Hepatocyte (in vitro differentiated cells): ENCODE results near the gene LRIG3. TPM values are rescaled to one million over a fixed set of nuclear protein-coding genes. Genes with fewer than 3 reads are reported as not detected.
"Not testable (repeated sequence)": the region's sequence is repeated elsewhere in the genome, so short reads cannot be mapped to it uniquely, and the experiment has no call there.

Experiments used
- DNase-seq: peaks from one replicate; pipeline ENCODE4 v3.0.0-alpha.2; 2016; ENCODE audit warnings: low spot score
- H2AFZ ChIP-seq: fragments of 200-600 bp; sonication (generic); 2 replicates; pipeline ENCODE4 v1.6.0; 2016; ENCODE audit warnings: antibody characterized with exemption, mild to moderate bottlenecking
- H3K27ac ChIP-seq: fragments of 200-600 bp; sonication (generic); 2 replicates; pipeline ENCODE4 v1.5.1; 2016; ENCODE audit warnings: mild to moderate bottlenecking
- H3K27me3 ChIP-seq: fragments of 200-600 bp; sonication (generic); 2 replicates; pipeline ENCODE4 v1.6.1; 2016
- H3K36me3 ChIP-seq: fragments of 200-600 bp; sonication (generic); replicated peaks from 2 replicates; pipeline ENCODE4 v1.5.1; 2016; ENCODE audit warnings: low read depth; ENCODE audit not compliant: insufficient read depth
- H3K4me1 ChIP-seq: fragments of 200-600 bp; sonication (generic); 2 replicates; pipeline ENCODE4 v1.5.1; 2016; ENCODE audit warnings: mild to moderate bottlenecking, moderate library complexity; ENCODE audit not compliant: insufficient read depth
- H3K4me2 ChIP-seq: fragments of 200-600 bp; sonication (generic); 2 replicates; pipeline ENCODE4 v1.6.0; 2016
- H3K4me3 ChIP-seq: fragments of 200-600 bp; sonication (generic); 2 replicates; pipeline ENCODE4 v1.5.1; 2016; ENCODE audit warnings: mild to moderate bottlenecking
- H3K79me2 ChIP-seq: fragments of 200-600 bp; sonication (generic); 2 replicates; pipeline ENCODE4 v1.6.0; 2017; ENCODE audit warnings: mild to moderate bottlenecking
- H3K9me2 ChIP-seq: fragments of 200-600 bp; sonication (generic); replicated peaks from 2 replicates; pipeline ENCODE4 v1.6.0; 2017; ENCODE audit warnings: mild to moderate bottlenecking; ENCODE audit not compliant: insufficient read depth
- H3K9me3 ChIP-seq: fragments of 200-600 bp; sonication (generic); 2 replicates; pipeline ENCODE4 v1.5.1; 2016; ENCODE audit warnings: low read depth, mild to moderate bottlenecking
- H4K20me1 ChIP-seq: fragments of 200-600 bp; sonication (generic); 2 replicates; pipeline ENCODE4 v1.6.0; 2016; ENCODE audit warnings: mild to moderate bottlenecking; ENCODE audit not compliant: insufficient read depth, poor library complexity, severe bottlenecking
- EZH2 ChIP-seq: fragments of 200-600 bp; sonication (generic); IDR thresholded peaks from 2 replicates; pipeline ENCODE4 v1.6.1; 2016; ENCODE audit warnings: antibody characterized with exemption, mild to moderate bottlenecking, borderline replicate concordance
- EZH2phosphoT487 ChIP-seq: fragments of 200-600 bp; sonication (generic); IDR thresholded peaks from one replicate; pipeline ENCODE4 v1.6.1; 2018; ENCODE audit warnings: antibody characterized with exemption, mild to moderate bottlenecking, low read depth, moderate library complexity; ENCODE audit not compliant: unreplicated experiment, severe bottlenecking
- WGBS: methylation state at CpG from one replicate; pipeline ENCODE4 v1.1.6; 2016; ENCODE audit warnings: low lambda C conversion rate; ENCODE audit errors: missing lambda C conversion rate; 5-methylcytosine and 5-hydroxymethylcytosine counted together
- polyA plus RNA-seq: library from polyadenylated mRNA; unstranded; fragments of >200 nt; fragmentation: Nextera tagmentation; extraction: Ambion mirVana; gene quantifications from 2 replicates; pipeline ENCODE4 v1.2.1, GENCODE V29; 2016
- total RNA-seq: library from RNA; depleted of rRNA; stranded (reverse); fragments of >200 nt; gene quantifications from 2 replicates; pipeline ENCODE4 v1.2.3, GENCODE V29; 2014
- TF ChIP-seq, protein P1 (sequence below): fragments of 200-600 bp; sonication (generic); IDR thresholded peaks from 2 replicates; pipeline ENCODE4 v1.5.1; 2016; ENCODE audit warnings: antibody characterized with exemption, mild to moderate bottlenecking; ENCODE audit not compliant: poor library complexity

Gene LRIG3
- total and polyA plus RNA-seq, 2 experiments from 2014 or later, result 21.7 to 63.9 TPM

DNA sequence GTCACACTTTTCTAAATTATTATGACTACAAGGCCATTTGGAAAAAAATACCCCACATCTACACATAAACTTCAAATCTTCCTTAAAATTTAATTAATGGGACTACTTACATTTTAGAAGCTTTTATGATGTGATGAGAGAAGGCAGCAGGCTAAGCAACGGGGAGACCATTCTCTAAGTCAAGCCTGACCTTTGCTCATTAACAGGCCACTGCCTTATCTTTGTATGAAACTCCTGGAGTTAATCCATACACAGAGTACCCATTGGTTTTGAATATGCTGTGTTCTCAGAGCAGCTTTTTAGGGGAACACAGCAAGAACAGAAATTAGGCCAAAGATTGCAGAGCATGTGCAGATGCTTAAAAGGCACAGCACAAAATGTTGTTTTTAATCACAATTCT, 35.5 kb upstream of the LRIG3 start:
- Histone ChIP-seq H4K20me1 (no peaks in the 10 kb centered on the region), H3K9me2 (no peaks in the 10 kb centered on the region), H3K36me3 (no peaks in the 10 kb centered on the region), H3K9me3 (no peaks in the 10 kb centered on the region), H3K4me3 (no peak overlapping the region), H3K27ac (no peak overlapping the region), H3K27me3 (no peaks in the 10 kb centered on the region), H3K4me2 (no peak overlapping the region), H3K79me2 (no peaks in the 10 kb centered on the region), H3K4me1 (peaks cover 7% of the 10 kb centered on the region), H2AFZ (no peak overlapping the region)
- TF ChIP-seq EZH2phosphoT487, result no peak
- TF ChIP-seq EZH2, result no peak
- TF ChIP-seq, protein P1, sequence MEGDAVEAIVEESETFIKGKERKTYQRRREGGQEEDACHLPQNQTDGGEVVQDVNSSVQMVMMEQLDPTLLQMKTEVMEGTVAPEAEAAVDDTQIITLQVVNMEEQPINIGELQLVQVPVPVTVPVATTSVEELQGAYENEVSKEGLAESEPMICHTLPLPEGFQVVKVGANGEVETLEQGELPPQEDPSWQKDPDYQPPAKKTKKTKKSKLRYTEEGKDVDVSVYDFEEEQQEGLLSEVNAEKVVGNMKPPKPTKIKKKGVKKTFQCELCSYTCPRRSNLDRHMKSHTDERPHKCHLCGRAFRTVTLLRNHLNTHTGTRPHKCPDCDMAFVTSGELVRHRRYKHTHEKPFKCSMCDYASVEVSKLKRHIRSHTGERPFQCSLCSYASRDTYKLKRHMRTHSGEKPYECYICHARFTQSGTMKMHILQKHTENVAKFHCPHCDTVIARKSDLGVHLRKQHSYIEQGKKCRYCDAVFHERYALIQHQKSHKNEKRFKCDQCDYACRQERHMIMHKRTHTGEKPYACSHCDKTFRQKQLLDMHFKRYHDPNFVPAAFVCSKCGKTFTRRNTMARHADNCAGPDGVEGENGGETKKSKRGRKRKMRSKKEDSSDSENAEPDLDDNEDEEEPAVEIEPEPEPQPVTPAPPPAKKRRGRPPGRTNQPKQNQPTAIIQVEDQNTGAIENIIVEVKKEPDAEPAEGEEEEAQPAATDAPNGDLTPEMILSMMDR, result no peak
- no peak for DNase-seq
- 16% methylated on average over 1 of the region's 1 CpG for WGBS

DNA sequence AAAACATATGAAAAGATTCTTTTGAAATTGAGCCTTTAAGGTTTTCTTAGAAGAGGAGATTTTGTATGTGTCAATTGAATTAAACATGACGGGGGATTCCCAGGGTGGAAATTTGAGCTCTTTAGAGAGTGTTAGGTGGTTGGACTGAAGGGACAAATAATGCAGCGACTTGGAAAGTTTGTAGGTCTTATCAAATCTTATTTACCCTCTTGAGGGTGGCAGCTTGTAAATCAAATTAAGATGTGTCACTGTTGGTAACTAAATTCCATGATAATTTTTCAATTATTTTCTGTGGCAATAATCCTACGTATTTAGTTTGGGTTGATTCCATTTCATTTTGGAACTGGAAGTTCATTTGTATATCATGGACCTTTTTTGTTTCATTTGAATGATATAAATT, 33.7 kb upstream of the LRIG3 start:
- no peak overlapping the region for H2AFZ ChIP-seq
- H3K4me3 ChIP-seq, result no peak overlapping the region
- WGBS, result 48% methylated on average over 3 of the region's 3 CpGs
- no peak for TF ChIP-seq EZH2
- TF ChIP-seq, protein P1, result no peak
- TF ChIP-seq EZH2phosphoT487, result no peak
- no peak overlapping the region for H3K27ac ChIP-seq
- H3K4me2 ChIP-seq, result no peak overlapping the region
- H3K79me2 ChIP-seq, result no peaks in the 10 kb centered on the region
- H4K20me1 ChIP-seq, result no peaks in the 10 kb centered on the region
- H3K9me3 ChIP-seq, result no peaks in the 10 kb centered on the region
- H3K36me3 ChIP-seq, result no peaks in the 10 kb centered on the region
- peaks cover 7% of the 10 kb centered on the region for H3K4me1 ChIP-seq
- no peaks in the 10 kb centered on the region for H3K27me3 ChIP-seq
- no peak for DNase-seq
- no peaks in the 10 kb centered on the region for H3K9me2 ChIP-seq

GRCh38 chr12:58950739-58951100, 30.4 kb upstream of the LRIG3 start:
- Histone ChIP-seq H3K27ac (peak overlapping the region; percentile 92), H2AFZ (peak overlapping the region; percentile 52), H3K4me1 (peaks cover 1% of the 10 kb centered on the region), H3K36me3 (no peaks in the 10 kb centered on the region), H3K9me3 (no peaks in the 10 kb centered on the region), H4K20me1 (no peaks in the 10 kb centered on the region), H3K27me3 (no peaks in the 10 kb centered on the region), H3K9me2 (no peaks in the 10 kb centered on the region), H3K4me2 (peak overlapping the region; percentile 62), H3K79me2 (no peaks in the 10 kb centered on the region), H3K4me3 (no peak overlapping the region)
- TF ChIP-seq, protein P1, result no peak
- TF ChIP-seq EZH2phosphoT487, result no peak
- TF ChIP-seq EZH2, result no peak
- DNase-seq, result peak; percentile 6
- WGBS, result 40% methylated on average over 2 of the region's 2 CpGs

DNA sequence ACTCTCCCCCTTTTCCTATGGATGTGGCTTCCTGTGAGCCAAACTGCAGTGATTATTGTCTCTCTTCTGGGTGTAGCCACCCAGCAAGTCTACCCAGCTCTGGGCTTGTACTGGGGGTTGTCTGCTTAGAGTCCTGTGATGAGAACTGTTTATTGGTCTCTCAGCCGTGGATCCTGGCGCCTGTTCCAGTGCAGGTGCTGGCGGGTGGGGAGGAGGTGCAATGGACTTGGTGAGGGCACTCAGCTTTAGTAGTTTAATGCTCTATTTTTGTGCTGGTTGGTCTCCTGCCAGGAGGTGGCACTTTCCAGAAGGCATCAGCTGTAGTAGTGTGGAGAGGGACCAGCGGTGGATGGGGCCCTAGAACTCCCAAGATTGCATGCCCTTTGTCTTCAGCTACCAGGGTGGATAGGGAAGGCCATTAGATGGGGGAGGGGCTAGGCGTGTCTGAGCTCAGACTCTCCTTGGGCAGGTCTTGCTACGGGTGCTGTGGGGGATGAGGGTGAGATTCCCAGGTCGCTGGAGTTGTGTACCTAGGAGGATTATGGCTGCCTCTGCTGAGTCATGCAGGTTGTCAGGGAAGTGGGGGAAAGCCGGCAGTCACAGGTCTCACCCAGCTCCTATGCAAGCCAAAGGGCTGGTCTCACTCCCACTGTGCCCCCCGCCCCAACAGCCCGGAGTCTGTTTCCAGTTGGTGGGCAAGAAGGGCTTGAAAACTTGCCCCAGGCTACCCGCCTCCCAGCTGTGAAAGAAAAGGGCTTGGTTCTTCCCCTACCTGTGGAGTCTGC, 29.8 kb upstream of the LRIG3 start:
- H3K9me2 ChIP-seq, H3K9me3 ChIP-seq, H3K36me3 ChIP-seq, H3K79me2 ChIP-seq, H4K20me1 ChIP-seq, H3K27me3 ChIP-seq, H3K4me1 ChIP-seq, H3K4me3 ChIP-seq: not testable (repeated sequence)
- 66% methylated on average over 10 of the region's 11 CpGs for WGBS
- DNase-seq, result peak; percentile 65
- H3K27ac ChIP-seq, result peak overlapping the region; percentile 92
- peak overlapping the region; percentile 62 for H3K4me2 ChIP-seq
- H2AFZ ChIP-seq, result peak overlapping the region; percentile 52
